ENCODE data around the gene ZFHX3.

Gene ZFHX3

DNA sequence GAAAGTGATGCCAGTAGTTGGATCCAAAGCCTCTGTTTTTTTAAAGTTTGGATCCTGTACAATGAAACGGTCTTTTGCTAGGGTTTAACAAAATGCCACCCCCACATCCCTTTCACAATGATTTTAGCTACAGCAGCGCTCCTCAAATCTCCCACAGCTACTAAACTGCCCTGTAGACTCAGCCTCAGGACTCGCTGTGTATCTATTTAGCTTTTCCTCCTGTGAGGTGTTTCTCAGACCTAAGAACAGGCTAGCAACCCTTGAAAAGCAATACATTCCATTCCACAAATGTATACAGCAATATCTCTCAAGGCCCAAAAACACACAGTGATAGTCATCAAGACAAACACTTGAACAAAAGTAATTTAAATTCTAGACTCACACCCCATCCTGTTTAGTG lies 206.4 kb downstream of the ZFHX3 start:
- intact Hi-C loops (cut with DNase I; ENCODE audit: low total_unique reads): no loop called here
- no peaks in the 10 kb centered on the region for H3K27me3 ChIP-seq
- no peak overlapping the region for H3K4me3 ChIP-seq
- no peak for DNase-seq
- peak overlapping the region; percentile 42 to 99 for H3K27ac ChIP-seq
- H3K36me3 ChIP-seq: no peaks in the 10 kb centered on the region
- peaks cover 0 to 80% (median 51%) of the 10 kb centered on the region in 4 donors for H3K4me1 ChIP-seq
- no peaks in the 10 kb centered on the region for H3K9me3 ChIP-seq
- TF ChIP-seq, protein P1, sequence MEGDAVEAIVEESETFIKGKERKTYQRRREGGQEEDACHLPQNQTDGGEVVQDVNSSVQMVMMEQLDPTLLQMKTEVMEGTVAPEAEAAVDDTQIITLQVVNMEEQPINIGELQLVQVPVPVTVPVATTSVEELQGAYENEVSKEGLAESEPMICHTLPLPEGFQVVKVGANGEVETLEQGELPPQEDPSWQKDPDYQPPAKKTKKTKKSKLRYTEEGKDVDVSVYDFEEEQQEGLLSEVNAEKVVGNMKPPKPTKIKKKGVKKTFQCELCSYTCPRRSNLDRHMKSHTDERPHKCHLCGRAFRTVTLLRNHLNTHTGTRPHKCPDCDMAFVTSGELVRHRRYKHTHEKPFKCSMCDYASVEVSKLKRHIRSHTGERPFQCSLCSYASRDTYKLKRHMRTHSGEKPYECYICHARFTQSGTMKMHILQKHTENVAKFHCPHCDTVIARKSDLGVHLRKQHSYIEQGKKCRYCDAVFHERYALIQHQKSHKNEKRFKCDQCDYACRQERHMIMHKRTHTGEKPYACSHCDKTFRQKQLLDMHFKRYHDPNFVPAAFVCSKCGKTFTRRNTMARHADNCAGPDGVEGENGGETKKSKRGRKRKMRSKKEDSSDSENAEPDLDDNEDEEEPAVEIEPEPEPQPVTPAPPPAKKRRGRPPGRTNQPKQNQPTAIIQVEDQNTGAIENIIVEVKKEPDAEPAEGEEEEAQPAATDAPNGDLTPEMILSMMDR (IDR thresholded peaks at IDR 0.05): no peak

DNA sequence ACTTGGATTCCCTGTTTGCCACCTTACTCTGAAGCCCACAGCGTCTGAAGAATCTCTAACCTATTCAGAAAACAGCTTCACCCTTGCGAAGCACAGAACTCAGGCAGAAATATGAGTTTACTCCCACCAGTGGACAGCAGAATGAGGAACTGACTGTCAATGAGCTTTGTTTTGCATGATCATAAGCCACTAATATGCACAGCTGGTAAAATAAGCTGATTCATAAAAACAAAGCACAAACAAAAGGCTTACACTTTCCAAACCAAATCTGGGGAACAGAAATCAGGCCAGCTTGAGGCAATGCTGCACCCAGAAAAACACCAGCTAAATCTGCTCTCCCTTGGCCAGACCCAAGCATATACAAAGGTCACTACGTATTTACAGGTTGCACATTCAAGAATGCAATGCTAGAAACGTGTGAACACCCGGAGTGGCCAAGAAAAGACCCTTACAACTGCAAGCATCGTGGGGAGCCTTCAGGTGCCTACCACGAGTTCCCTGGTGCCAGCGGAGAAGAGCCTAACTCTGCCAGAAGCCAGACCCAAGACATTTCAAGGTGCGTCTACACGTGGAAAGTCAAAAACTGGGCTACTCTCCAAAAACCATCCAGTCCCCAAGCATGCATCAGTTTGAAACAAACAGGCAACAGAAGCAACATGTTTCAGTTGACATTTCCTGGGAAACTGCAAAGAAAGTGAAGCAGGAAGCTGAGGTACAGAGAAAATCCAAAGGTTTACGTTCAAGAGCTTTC lies 207.1 kb downstream of the ZFHX3 start:
- intact Hi-C loops (cut with DNase I; ENCODE audit: low total_unique reads): no loop called here
- Histone ChIP-seq H3K4me1 (peaks cover 0 to 73% (median 44%) of the 10 kb centered on the region in 4 donors), H3K4me3 (no peak overlapping the region), H3K27me3 (no peaks in the 10 kb centered on the region), H3K9me3 (no peaks in the 10 kb centered on the region), H3K27ac (peak overlapping the region; percentile 8 to 99), H3K36me3 (no peaks in the 10 kb centered on the region)
- DNase-seq: no peak
- TF ChIP-seq, protein P1 (IDR thresholded peaks at IDR 0.05): no peak

- Histone ChIP-seq H3K4me3 (no peak overlapping the region), H3K9me3 (no peaks in the 10 kb centered on the region), H3K27ac (peak overlapping the region in 1 of 2 donors; percentile 99), H3K36me3 (no peaks in the 10 kb centered on the region), H3K27me3 (no peaks in the 10 kb centered on the region), H3K4me1 (peaks cover 0 to 69% (median 28%) of the 10 kb centered on the region in 4 donors)
- intact Hi-C loops (cut with DNase I; ENCODE audit: low total_unique reads): loop anchor here (10.0 kb wide), 1 partner anchor 336 kb away; no protein-coding TSS in a partner anchor
- no peak for DNase-seq
- TF ChIP-seq, protein P1 (IDR thresholded peaks at IDR 0.05): no peak
Measured at GRCh38 chr16:72838951-72839350, 209.0 kb downstream of the ZFHX3 start.

DNA sequence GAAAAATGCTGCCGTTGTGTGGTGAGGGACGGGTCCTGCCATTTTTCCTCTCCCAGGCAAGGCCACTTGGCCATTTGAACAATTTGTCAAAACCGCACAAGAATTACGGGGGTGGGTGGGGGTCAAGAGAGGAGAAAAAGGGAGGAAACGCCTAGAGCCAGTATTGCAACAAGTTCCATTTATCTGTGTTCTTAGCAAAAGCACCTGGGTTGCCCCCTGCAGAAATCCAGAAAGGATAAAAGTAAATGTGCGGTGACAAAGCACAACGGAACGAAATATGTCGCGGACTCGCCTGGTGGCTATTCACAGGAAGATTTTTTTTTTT lies 209.4 kb downstream of the ZFHX3 start:
- intact Hi-C loops (cut with DNase I; ENCODE audit: low total_unique reads): loop anchor here (10.0 kb wide), 1 partner anchor 336 kb away; no protein-coding TSS in a partner anchor

GRCh38 chr16:72837846-72838585 lies 209.9 kb downstream of the ZFHX3 start:
- no peaks in the 10 kb centered on the region for H3K9me3 ChIP-seq
- no peak overlapping the region for H3K4me3 ChIP-seq
- no peak for DNase-seq
- TF ChIP-seq, protein P1 (IDR thresholded peaks at IDR 0.05): peak in 1 of 2 experiments; percentile 13
- H3K36me3 ChIP-seq: no peaks in the 10 kb centered on the region
- intact Hi-C loops (cut with DNase I; ENCODE audit: low total_unique reads): loop anchor here (10.0 kb wide), 1 partner anchor 337 kb away; no protein-coding TSS in a partner anchor
- H3K27me3 ChIP-seq: no peaks in the 10 kb centered on the region
- peaks cover 0 to 72% (median 31%) of the 10 kb centered on the region in 4 donors for H3K4me1 ChIP-seq
- peak overlapping the region in 1 of 2 donors; percentile 19 for H3K27ac ChIP-seq

More for the DNA sequence above, 209.4 kb downstream of the ZFHX3 start:
- H3K9me3 ChIP-seq: no peaks in the 10 kb centered on the region
- H3K27me3 ChIP-seq: no peaks in the 10 kb centered on the region
- TF ChIP-seq, protein P1 (IDR thresholded peaks at IDR 0.05): no peak
- peak overlapping the region in 1 of 2 donors; percentile 19 for H3K27ac ChIP-seq
- H3K36me3 ChIP-seq: no peaks in the 10 kb centered on the region
- H3K4me3 ChIP-seq: no peak overlapping the region
- DNase-seq: no peak
- H3K4me1 ChIP-seq: peaks cover 0 to 69% (median 28%) of the 10 kb centered on the region in 4 donors
